ENCODE measurements around the gene MSLN.
"Not testable (repeated sequence)": the region's sequence is repeated elsewhere in the genome, so short reads cannot be mapped to it uniquely, and the experiment has no call there.

Gene MSLN

GRCh38 chr16:769184-769784 lies 8.8 kb downstream of the MSLN start:
- no peak overlapping the region for H3K4me3 Mint-ChIP-seq
- no peaks in the 10 kb centered on the region for H3K27me3 Mint-ChIP-seq
- no peaks in the 10 kb centered on the region for H3K9me3 Mint-ChIP-seq (ENCODE audit: low read depth)
- no peaks in the 10 kb centered on the region for H3K36me3 Mint-ChIP-seq
- no peak overlapping the region for H3K27ac Mint-ChIP-seq
- no peaks in the 10 kb centered on the region for H3K4me1 Mint-ChIP-seq (ENCODE audit: low read depth)

DNA sequence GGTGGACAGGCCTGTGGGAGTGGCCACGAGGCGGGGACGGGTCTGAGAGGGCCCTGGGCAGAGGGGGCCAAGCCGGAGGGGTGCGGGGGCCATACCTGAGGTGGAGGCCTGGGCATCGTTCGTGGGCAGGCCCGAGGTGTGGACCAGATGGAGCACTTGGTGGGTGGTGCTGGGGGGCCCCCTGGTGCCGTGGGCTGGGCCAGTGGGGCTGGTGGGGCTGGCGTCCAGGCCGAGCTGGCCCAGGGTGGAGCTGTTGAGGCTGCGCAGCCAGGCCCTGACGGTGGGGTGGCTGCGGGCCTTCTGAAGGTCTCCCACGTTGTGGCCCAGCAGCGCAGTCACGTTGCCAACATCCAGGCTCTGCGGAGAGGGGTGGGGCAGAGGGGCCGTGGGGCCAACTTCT lies 9.4 kb downstream of the MSLN start:
- no peaks in the 10 kb centered on the region for H3K36me3 Mint-ChIP-seq
- H3K4me3 Mint-ChIP-seq, result no peak overlapping the region
- H3K4me1 Mint-ChIP-seq (ENCODE audit: low read depth), result no peaks in the 10 kb centered on the region
- no peak overlapping the region for H3K27ac Mint-ChIP-seq
- H3K9me3 Mint-ChIP-seq (ENCODE audit: low read depth), result no peaks in the 10 kb centered on the region
- H3K27me3 Mint-ChIP-seq, result no peaks in the 10 kb centered on the region

GRCh38 chr16:770411-770810 lies 9.9 kb downstream of the MSLN start:
- Mint-ChIP-seq H3K27me3 (no peaks in the 10 kb centered on the region), H3K27ac (no peak overlapping the region), H3K9me3 (ENCODE audit: low read depth) (no peaks in the 10 kb centered on the region), H3K4me3 (no peak overlapping the region), H3K36me3 (no peaks in the 10 kb centered on the region), H3K4me1 (ENCODE audit: low read depth) (no peaks in the 10 kb centered on the region)

DNA sequence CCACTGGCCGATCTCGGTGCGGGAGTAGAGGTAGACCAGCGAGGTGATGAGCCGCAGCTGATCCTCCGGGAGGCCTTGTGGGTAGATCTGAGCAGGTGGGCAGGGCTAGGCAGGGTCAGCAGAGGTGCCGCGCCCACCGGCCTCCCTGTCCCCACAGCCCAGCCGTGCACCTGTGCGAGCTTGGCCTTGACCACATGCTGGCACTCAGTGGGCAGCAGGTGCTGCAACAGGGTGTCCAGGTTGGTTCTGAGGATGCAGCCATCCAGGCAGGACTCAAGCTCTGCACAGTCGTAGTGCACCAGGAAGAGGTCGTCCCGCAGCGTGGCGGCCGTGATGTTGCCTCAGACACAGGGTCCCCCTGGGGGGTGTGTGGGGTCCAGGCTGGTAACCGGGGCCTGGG lies 12.4 kb downstream of the MSLN start:
- H3K27me3 Mint-ChIP-seq, result peaks cover 2% of the 10 kb centered on the region
- no peaks in the 10 kb centered on the region for H3K36me3 Mint-ChIP-seq
- no peaks in the 10 kb centered on the region for H3K4me1 Mint-ChIP-seq (ENCODE audit: low read depth)
- no peaks in the 10 kb centered on the region for H3K9me3 Mint-ChIP-seq (ENCODE audit: low read depth)
- H3K4me3 Mint-ChIP-seq, result no peak overlapping the region
- no peak overlapping the region for H3K27ac Mint-ChIP-seq

GRCh38 chr16:774086-775001 lies 13.8 kb downstream of the MSLN start:
- no peaks in the 10 kb centered on the region for H3K36me3 Mint-ChIP-seq
- no peak overlapping the region for H3K27ac Mint-ChIP-seq

DNA sequence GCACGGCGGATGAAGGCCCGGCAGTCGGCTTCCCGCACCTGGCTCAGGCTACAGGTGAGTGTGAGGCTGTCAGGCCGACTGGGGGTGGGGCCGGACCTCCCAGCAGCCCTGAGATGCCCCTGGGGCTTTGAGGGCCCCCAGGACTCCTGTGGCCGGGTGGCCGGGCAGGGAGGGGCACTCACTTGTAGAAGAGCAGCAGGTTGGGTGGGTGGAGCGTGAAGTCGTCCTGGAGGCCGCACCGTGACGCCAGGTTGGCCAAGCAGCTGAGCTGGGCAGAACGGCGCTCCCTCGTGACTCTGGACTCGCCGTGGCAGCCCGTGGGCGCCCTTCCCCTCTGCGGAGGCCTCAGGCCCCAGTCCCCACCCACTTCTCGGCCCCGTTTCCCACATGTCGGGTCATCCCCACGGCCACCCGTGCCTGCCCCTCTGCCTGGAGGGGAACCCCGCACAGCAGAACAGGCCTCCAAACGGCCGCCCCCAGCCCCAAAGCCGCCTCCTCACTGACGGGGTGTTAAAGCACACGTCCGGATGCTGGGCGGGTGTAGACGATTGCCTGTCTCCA lies 14.8 kb downstream of the MSLN start:
- Mint-ChIP-seq H3K4me1 (ENCODE audit: low read depth) (no peaks in the 10 kb centered on the region), H3K27ac (no peak overlapping the region), H3K36me3 (no peaks in the 10 kb centered on the region), H3K27me3 (peaks cover 3% of the 10 kb centered on the region), H3K4me3 (no peak overlapping the region), H3K9me3 (ENCODE audit: low read depth) (no peaks in the 10 kb centered on the region)

More at GRCh38 chr16:774086-775001, 13.8 kb downstream of the MSLN start:
- no peak overlapping the region for H3K4me3 Mint-ChIP-seq
- H3K27me3 Mint-ChIP-seq, result peaks cover 3% of the 10 kb centered on the region
- no peaks in the 10 kb centered on the region for H3K4me1 Mint-ChIP-seq (ENCODE audit: low read depth)
- H3K9me3 Mint-ChIP-seq (ENCODE audit: low read depth), result no peaks in the 10 kb centered on the region

- H3K4me1 Mint-ChIP-seq (ENCODE audit: low read depth); H3K4me3 Mint-ChIP-seq; H3K27ac Mint-ChIP-seq: not testable (repeated sequence)
Measured at GRCh38 chr16:776298-776697, 15.8 kb downstream of the MSLN start.

GRCh38 chr16:776824-777223 lies 16.3 kb downstream of the MSLN start:
- H3K4me3 Mint-ChIP-seq, result no peak overlapping the region
- no peaks in the 10 kb centered on the region for H3K36me3 Mint-ChIP-seq
- H3K9me3 Mint-ChIP-seq (ENCODE audit: low read depth), result no peaks in the 10 kb centered on the region
- H3K27me3 Mint-ChIP-seq, result peaks cover 3% of the 10 kb centered on the region
- H3K27ac Mint-ChIP-seq, result no peak overlapping the region
- no peaks in the 10 kb centered on the region for H3K4me1 Mint-ChIP-seq (ENCODE audit: low read depth)

More at GRCh38 chr16:776298-776697, 15.8 kb downstream of the MSLN start:
- H3K9me3 Mint-ChIP-seq (ENCODE audit: low read depth); H3K27me3 Mint-ChIP-seq; H3K36me3 Mint-ChIP-seq: not testable (repeated sequence)

- Mint-ChIP-seq H3K4me1 (ENCODE audit: low read depth) (no peaks in the 10 kb centered on the region), H3K9me3 (ENCODE audit: low read depth) (no peaks in the 10 kb centered on the region), H3K36me3 (no peaks in the 10 kb centered on the region), H3K27me3 (peaks cover 3% of the 10 kb centered on the region), H3K27ac (no peak overlapping the region), H3K4me3 (no peak overlapping the region)
Measured at GRCh38 chr16:777826-778225, 17.3 kb downstream of the MSLN start.

- Mint-ChIP-seq H3K36me3 (no peaks in the 10 kb centered on the region), H3K27me3 (peaks cover 3% of the 10 kb centered on the region), H3K4me1 (ENCODE audit: low read depth) (no peaks in the 10 kb centered on the region), H3K4me3 (no peak overlapping the region), H3K9me3 (ENCODE audit: low read depth) (no peaks in the 10 kb centered on the region), H3K27ac (no peak overlapping the region)
Measured at GRCh38 chr16:778447-778846, 17.9 kb downstream of the MSLN start.

DNA sequence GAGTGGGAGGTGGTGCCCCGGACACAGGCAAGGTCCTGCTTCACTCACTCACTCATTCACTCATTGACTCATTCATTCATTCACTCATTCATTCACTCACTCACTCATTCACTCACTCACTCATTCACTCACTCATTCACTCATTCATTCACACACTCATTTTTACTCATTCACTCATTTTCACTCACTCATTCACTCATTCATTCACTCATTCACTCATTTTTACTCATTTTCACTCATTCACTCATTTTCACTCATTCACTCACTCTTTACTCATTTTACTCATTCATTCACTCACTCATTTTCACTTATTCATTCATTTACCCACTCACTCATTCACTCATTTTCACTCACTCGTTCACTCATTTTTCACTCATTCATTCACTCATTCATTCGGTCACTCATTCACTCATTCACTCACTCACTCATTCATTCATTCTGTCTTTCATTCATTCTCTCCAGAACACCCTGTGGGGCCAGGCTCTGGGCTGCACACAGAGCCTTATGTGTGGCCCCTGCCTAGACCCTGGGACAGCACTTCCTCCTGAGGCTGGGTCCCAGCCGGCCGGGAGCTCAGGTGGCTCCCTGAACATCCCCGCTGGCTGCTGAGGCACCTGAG lies 18.5 kb downstream of the MSLN start:
- no peak overlapping the region for H3K4me3 Mint-ChIP-seq
- peaks cover 3% of the 10 kb centered on the region for H3K27me3 Mint-ChIP-seq
- no peaks in the 10 kb centered on the region for H3K36me3 Mint-ChIP-seq
- H3K27ac Mint-ChIP-seq, result no peak overlapping the region
- H3K4me1 Mint-ChIP-seq (ENCODE audit: low read depth), result no peaks in the 10 kb centered on the region
- no peaks in the 10 kb centered on the region for H3K9me3 Mint-ChIP-seq (ENCODE audit: low read depth)

GRCh38 chr16:779561-779960 lies 19.0 kb downstream of the MSLN start:
- H3K36me3 Mint-ChIP-seq, result no peaks in the 10 kb centered on the region
- H3K9me3 Mint-ChIP-seq (ENCODE audit: low read depth), result no peaks in the 10 kb centered on the region
- no peaks in the 10 kb centered on the region for H3K4me1 Mint-ChIP-seq (ENCODE audit: low read depth)
- H3K4me3 Mint-ChIP-seq, result no peak overlapping the region
- H3K27me3 Mint-ChIP-seq, result peaks cover 3% of the 10 kb centered on the region
- no peak overlapping the region for H3K27ac Mint-ChIP-seq

GRCh38 chr16:780296-780695 lies 19.8 kb downstream of the MSLN start:
- Mint-ChIP-seq H3K27ac (no peak overlapping the region), H3K27me3 (peaks cover 3% of the 10 kb centered on the region), H3K9me3 (ENCODE audit: low read depth) (no peaks in the 10 kb centered on the region), H3K4me3 (no peak overlapping the region), H3K4me1 (ENCODE audit: low read depth) (peaks cover 2% of the 10 kb centered on the region), H3K36me3 (no peaks in the 10 kb centered on the region)

GRCh38 chr16:781346-782010 lies 20.9 kb downstream of the MSLN start:
- H3K27me3 Mint-ChIP-seq, result peaks cover 3% of the 10 kb centered on the region
- H3K9me3 Mint-ChIP-seq (ENCODE audit: low read depth), result no peaks in the 10 kb centered on the region
- H3K4me3 Mint-ChIP-seq, result no peak overlapping the region
- H3K4me1 Mint-ChIP-seq (ENCODE audit: low read depth), result peaks cover 2% of the 10 kb centered on the region
- H3K36me3 Mint-ChIP-seq, result no peaks in the 10 kb centered on the region
- H3K27ac Mint-ChIP-seq, result no peak overlapping the region

- peaks cover 4% of the 10 kb centered on the region for H3K4me1 Mint-ChIP-seq (ENCODE audit: low read depth)
- H3K27ac Mint-ChIP-seq, result no peak overlapping the region
- no peaks in the 10 kb centered on the region for H3K36me3 Mint-ChIP-seq
- peaks cover 3% of the 10 kb centered on the region for H3K27me3 Mint-ChIP-seq
- H3K9me3 Mint-ChIP-seq (ENCODE audit: low read depth), result no peaks in the 10 kb centered on the region
- no peak overlapping the region for H3K4me3 Mint-ChIP-seq
Measured at GRCh38 chr16:782258-782657, 21.7 kb downstream of the MSLN start.

Data from activated naive CD8-positive, alpha-beta T cell (primary cell).